Nephron progenitor cell (in vitro differentiated cells): ENCODE data around the gene TTLL11.
A peak's percentile ranks its signal among the peaks of the same experiment; 100 is the strongest.

ENCODE experiments used
- DNase-seq: peaks from one replicate; pipeline ENCODE4 v3.0.0; 2021
- H3K27ac Mint-ChIP-seq: 2 replicates; pipeline ENCODE4 v1.8.0; 2021; ENCODE audit warnings: mild to moderate bottlenecking, moderate library complexity, mixed read lengths
- H3K27me3 Mint-ChIP-seq: 2 replicates; pipeline ENCODE4 v1.8.0; 2021; ENCODE audit warnings: mild to moderate bottlenecking, low read depth, mixed read lengths; ENCODE audit not compliant: poor library complexity
- H3K36me3 Mint-ChIP-seq: 2 replicates; pipeline ENCODE4 v1.8.0; 2021; ENCODE audit warnings: low read depth, mixed read lengths
- H3K4me1 Mint-ChIP-seq: 2 replicates; pipeline ENCODE4 v1.8.0; 2021; ENCODE audit warnings: mixed read lengths
- H3K4me3 Mint-ChIP-seq: 2 replicates; pipeline ENCODE4 v1.8.0; 2021; ENCODE audit warnings: mild to moderate bottlenecking, moderate library complexity, mixed read lengths
- H3K9me3 Mint-ChIP-seq: 2 replicates; pipeline ENCODE4 v1.8.0; 2021; ENCODE audit warnings: mild to moderate bottlenecking, moderate library complexity, mixed read lengths
- TF ChIP-seq, protein P1 (sequence below): fragments of 200-600 bp; sonication (generic); IDR thresholded peaks from 2 replicates; pipeline ENCODE4 v1.5.0; 2021; ENCODE audit warnings: antibody characterized with exemption

The TTLL11 gene

DNA sequence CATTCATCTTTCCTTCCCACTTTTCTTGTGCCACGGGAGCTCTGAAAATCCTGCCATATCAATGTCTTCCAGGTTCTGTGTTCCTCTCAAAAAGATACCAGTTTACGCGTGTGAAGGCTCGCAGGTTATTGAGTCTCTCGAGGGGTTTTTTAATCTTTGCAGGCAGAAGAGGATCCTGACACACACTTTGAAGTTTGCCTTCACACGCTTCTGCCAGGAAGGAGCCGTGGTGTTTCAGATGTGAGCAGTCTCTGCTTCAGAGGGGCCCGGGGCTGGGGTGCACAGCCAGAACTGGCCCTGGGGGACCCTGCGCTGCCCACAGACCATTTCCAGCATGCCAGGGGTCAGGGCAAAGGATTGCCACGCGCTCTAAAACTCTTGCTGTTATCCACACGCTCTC is 167.2 kb downstream of the TTLL11 start:
- Mint-ChIP-seq H3K27ac (peak overlapping the region; percentile 79), H3K36me3 (no peaks in the 10 kb centered on the region), H3K27me3 (peaks cover 6% of the 10 kb centered on the region)

DNA sequence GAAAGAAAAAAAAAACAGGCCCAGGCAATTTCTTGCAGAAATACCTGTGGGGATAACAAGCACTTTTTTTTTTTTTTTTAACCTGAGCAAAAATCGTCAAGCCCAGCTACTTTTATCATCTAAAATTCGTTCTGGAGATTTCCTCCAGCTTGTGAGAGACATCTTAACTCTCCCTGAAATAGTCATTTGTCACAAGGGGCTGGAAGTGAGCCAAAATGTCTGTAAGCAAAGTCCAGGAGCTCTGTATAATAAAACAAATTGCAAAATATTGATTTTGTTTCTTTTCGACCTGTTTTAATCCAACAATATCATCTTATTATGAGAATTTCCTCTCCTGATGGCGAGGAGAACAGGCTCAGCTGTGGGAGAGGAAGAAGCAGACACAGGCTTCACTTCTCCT is 168.4 kb downstream of the TTLL11 start:
- Mint-ChIP-seq H3K4me3 (no peak overlapping the region), H3K27ac (no peak overlapping the region)
- no peak for DNase-seq

More for the DNA sequence above, 167.2 kb downstream of the TTLL11 start:
- Mint-ChIP-seq H3K4me1 (peaks cover 37% of the 10 kb centered on the region), H3K9me3 (no peaks in the 10 kb centered on the region), H3K4me3 (no peak overlapping the region)
- TF ChIP-seq, protein P1, sequence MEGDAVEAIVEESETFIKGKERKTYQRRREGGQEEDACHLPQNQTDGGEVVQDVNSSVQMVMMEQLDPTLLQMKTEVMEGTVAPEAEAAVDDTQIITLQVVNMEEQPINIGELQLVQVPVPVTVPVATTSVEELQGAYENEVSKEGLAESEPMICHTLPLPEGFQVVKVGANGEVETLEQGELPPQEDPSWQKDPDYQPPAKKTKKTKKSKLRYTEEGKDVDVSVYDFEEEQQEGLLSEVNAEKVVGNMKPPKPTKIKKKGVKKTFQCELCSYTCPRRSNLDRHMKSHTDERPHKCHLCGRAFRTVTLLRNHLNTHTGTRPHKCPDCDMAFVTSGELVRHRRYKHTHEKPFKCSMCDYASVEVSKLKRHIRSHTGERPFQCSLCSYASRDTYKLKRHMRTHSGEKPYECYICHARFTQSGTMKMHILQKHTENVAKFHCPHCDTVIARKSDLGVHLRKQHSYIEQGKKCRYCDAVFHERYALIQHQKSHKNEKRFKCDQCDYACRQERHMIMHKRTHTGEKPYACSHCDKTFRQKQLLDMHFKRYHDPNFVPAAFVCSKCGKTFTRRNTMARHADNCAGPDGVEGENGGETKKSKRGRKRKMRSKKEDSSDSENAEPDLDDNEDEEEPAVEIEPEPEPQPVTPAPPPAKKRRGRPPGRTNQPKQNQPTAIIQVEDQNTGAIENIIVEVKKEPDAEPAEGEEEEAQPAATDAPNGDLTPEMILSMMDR = no peak
- no peak for DNase-seq

DNA sequence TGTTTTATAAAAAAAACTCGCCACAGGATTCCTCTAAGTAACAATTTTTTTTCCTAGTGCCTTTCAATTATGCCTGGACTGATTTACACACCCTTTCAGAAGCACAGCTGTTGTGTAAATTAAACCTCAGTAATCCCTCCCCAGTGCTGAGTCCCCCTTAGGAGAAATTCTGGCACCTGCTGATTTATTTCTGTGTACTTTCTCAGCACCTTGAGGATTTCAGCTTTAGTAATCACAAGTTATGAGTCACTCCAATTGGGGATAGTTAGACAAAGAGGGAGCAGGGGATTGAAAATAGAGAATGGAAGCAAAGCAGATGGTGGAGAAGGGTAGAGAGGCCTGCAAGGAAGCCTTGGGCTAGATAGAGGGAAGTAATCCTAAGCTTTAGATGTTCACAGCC is 171.7 kb downstream of the TTLL11 start:
- TF ChIP-seq, protein P1 = no peak
- Mint-ChIP-seq H3K27ac (no peak overlapping the region), H3K4me1 (peaks cover 36% of the 10 kb centered on the region), H3K36me3 (no peaks in the 10 kb centered on the region), H3K27me3 (peaks cover 6% of the 10 kb centered on the region), H3K9me3 (no peaks in the 10 kb centered on the region), H3K4me3 (no peak overlapping the region)
- no peak for DNase-seq

More for the DNA sequence above, 168.4 kb downstream of the TTLL11 start:
- Mint-ChIP-seq H3K27me3 (peaks cover 6% of the 10 kb centered on the region), H3K9me3 (no peaks in the 10 kb centered on the region), H3K36me3 (no peaks in the 10 kb centered on the region), H3K4me1 (peaks cover 43% of the 10 kb centered on the region)
- TF ChIP-seq, protein P1 = no peak

DNA sequence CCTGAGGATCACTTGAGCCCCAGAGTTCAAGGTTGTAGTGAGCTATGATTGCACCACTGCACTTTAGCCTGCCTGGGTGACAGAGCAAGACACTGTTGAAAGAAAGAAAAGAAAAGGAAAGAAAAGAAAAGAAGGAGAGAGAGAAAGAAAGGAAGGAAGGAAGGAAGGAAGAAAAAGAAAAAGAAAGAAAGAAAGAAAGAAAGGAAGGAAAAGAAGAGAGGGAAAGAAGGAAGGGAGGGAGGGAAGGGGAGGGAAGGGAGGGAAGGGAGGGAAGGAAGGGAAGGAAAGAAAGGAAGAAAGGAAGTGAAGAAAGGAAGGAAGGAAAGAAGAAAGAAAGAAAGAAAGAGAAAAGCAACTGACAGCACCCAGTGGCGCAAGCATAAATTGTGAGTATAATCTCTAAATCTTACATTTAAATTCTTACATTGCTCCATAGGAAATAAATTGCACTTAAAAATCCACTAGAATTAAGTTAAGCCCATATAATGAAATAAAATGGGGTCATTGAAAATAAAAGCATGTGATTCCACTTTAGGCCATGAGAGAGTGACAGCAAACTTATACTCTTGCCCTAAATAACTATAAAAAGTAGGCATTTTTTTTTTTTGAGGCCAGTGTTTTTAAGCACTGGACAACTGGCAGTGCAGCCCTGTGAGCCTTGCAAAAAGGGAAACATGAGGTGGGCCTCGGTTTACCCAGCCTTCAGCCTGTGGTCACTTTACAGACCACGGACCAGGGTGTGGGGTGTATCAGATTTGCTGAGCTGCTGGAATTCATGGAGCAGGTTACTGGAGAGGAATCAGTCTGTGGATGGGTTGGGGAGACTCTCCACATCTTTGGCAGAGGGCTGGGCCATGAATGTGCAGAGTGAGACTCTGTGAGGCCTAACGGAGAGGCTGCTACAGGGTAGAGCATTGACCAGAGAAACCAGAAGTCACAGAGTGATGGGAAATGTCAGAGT is 175.5 kb downstream of the TTLL11 start:
- no peak for DNase-seq
- no peaks in the 10 kb centered on the region for H3K36me3 Mint-ChIP-seq
- no peaks in the 10 kb centered on the region for H3K9me3 Mint-ChIP-seq
- H3K4me3 Mint-ChIP-seq = no peak overlapping the region
- peaks cover 21% of the 10 kb centered on the region for H3K4me1 Mint-ChIP-seq
- TF ChIP-seq, protein P1 = no peak
- no peak overlapping the region for H3K27ac Mint-ChIP-seq
- H3K27me3 Mint-ChIP-seq = no peaks in the 10 kb centered on the region

DNA sequence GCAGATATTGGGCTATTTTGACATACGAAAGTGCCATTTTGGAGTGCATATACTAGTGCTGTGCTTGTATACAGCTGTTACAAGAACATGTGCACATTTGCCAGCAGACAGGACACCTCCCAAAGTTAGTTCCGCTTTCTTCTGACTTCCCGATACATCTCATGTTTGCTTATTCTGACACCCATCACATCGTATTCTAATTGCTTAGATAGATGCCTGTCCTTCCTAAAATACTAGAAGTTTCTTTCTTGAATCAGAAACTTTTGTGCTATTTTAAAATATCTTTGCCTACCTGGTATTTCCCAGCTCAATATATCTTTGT is 177.8 kb downstream of the TTLL11 start:
- no peak overlapping the region for H3K4me3 Mint-ChIP-seq
- H3K9me3 Mint-ChIP-seq = no peaks in the 10 kb centered on the region
- no peaks in the 10 kb centered on the region for H3K36me3 Mint-ChIP-seq
- TF ChIP-seq, protein P1 = no peak
- no peaks in the 10 kb centered on the region for H3K27me3 Mint-ChIP-seq
- DNase-seq = no peak
- H3K4me1 Mint-ChIP-seq = no peaks in the 10 kb centered on the region
- H3K27ac Mint-ChIP-seq = no peak overlapping the region
